HG02973 (cell line): Measurements from ENCODE around the gene NUDT8.
A peak's percentile ranks its signal among the peaks of the same experiment; 100 is the strongest.
"Not testable (repeated sequence)": the region's sequence is repeated elsewhere in the genome, so short reads cannot be mapped to it uniquely, and the experiment has no call there.

Source experiments
- ATAC-seq: cut with Tn5 transposase; IDR thresholded peaks from one replicate; pipeline ENCODE4 v1.9.1; 2021; ENCODE audit warnings: moderate library complexity; ENCODE audit not compliant: unreplicated experiment

The NUDT8 gene

DNA sequence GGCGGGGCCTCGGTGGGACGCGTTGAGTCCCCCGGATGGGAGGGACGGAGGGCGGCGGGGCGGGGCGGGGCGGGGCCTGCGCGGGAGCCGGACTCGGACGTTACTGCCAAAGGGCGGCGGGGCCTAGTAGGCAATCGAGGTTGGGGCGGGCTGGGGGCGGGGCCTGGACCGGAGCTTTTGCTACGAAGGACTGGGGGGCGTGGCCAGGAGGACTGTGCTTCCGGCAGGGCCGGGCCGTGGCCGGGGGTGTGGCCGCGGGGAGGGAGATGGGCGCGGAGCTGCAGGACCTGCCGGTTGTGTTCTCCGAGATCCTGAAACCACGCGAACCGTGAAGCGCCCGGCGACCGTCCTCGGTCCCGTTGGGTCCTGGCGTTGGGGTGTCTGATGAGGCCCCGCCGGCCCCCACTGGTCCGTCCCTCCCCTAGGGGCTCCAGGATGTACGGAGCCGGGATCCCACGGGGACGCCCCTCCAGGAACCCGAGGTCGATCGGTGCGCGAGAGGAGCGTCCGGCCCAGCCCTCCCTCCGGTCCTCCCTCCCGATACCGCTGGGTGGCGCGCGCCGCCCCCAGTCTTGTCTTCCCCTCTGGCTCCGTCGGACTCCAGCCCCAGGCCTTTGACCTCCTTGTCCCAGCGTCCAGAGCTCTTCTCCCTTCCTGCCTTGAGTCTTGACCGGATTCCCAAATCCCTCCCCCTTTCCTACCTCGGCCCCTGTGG, 648 bp upstream of the NUDT8 start:
- ATAC-seq, result peak; percentile 52

DNA sequence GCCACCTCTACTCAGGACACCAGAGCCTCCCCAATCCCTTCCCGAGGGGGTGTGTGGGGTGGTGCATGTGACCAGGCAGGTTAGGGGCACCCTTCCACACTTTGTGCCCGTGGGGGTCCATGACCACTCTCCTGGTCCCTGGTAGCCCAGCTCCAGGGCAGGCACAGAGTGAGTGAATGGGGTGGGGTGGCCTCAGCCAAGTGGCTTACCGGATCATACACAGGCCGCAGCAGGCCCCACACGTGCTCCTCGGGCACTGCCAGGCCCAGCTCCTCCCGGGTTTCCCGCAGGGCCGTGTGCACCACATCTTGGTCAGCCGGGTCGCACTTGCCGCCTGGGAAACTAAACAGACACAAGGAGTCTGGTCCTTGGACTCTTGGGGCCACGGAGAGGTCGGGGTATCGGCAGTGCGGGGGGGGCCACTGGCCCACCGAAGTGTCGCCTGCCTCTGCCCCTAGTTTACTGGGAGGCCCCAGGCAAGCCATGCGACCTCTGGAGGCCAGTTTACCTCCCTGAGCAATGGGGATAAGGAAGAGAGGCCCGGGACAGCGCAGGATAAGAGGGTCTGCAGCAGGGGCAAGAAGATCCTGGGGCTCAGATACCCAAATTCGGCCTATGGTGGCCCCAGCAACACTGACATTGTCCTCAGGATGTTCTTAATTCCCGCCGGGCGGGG, 889 bp downstream of the NUDT8 start:
- ATAC-seq, result no peak

DNA sequence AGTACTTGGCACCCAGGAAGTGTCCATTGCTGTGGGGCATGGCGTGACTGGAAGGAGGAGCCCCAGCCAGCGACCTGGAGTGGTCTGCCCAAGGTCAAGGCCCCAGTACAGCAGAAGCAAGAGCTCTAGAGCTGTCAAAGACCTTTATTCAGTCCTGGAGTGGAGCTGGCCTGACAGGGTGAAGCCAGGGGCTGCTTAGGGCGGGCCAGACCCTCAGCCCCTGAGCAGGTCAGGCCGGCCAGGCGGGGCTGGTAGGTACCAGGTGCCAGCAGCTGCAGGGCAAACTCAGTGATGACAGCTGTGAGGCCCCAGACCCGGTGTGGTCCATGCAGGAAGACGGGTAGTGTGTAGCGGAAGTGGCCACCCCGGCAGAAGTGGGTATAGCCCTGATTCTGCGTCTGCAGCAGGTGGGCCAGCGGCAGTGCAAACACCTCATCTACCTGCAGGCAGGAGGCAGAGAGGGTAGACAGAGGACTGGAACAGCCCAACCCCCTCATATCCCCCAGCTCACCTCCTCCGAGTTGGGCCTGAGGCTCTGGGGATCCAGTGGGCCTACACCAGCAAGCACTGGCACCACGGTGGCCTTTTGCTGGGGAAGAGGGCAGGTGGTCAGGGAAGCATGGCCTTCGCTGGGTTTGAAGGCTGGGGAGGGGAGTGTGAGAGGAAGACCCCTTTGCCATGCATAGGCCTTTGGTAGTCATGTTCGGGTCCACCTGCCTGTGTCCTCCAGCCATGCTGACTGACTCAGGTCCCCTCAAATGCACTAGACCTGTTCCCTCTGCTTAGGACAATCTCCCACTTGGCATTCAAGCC, 1.7 kb downstream of the NUDT8 start:
- no peak for ATAC-seq

DNA sequence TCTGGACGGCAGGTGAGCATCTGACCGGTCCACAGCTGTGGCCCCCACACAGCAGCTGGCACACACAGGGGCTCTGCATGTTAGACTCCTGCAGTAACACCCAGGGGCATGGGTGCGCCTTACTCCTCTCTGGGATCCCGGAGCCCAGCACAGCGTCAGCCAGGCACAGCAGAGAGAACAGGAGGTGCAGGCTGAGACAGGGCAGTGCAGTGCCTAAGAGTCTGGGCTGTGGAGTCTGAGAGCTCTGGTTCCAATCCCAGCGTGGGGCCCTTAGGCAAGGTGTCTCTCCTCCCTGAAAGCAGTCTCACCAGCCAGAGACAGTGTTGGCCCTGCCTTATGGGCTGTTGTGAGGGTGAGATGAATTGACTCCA, 2.3 kb downstream of the NUDT8 start:
- ATAC-seq, result no peak

DNA sequence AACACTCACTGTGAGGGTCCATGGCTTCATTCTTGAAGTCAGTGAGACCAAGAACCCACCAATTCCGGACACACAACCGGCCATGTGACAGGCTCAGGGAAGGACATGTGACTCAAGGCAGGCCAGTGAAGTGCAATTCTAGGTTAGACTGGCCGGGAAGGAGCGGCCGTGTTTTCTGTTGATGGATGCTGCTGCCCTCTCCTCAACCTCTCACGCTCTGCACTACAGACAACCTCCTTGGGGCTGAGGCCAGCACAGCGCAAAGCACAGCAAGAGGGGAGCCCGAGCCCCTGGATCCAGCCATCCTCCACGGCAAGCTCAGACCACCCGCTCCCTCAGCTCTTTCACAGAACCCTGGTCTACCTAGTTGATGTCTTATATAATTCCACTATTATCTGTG, 2.8 kb downstream of the NUDT8 start:
- no peak for ATAC-seq

DNA sequence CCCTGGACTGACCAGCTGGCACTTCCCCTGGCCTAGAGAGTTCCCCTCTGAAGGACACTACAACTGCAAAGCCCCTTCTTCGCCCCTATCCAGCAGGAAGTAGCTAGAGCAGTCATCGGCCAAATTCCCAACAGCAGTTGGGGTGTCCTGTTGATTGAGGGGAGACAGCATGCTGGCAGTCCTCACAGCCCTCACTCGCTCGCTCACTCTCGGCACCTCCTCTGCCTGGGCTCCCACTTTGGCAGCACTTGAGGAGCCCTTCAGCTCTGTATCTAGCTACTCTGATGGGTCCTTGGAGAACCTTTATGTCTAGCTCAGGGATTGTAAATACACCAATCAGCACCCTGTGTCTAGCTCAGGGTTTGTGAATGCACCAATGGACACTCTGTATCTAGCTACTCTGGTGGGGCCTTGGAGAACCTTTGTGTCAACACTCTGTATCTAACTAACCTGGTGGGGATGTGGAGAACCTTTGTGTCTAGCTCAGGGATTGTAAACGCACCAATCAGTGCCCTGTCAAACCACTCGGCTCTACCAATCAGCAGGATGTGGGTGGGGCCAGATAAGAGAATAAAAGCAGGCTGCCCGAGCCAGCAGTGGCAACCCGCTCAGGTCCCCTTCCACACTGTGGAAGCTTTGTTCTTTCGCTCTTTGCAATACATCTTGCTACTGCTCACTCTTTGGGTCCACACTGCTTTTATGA, 3.5 kb downstream of the NUDT8 start:
- ATAC-seq, result not testable (repeated sequence)

DNA sequence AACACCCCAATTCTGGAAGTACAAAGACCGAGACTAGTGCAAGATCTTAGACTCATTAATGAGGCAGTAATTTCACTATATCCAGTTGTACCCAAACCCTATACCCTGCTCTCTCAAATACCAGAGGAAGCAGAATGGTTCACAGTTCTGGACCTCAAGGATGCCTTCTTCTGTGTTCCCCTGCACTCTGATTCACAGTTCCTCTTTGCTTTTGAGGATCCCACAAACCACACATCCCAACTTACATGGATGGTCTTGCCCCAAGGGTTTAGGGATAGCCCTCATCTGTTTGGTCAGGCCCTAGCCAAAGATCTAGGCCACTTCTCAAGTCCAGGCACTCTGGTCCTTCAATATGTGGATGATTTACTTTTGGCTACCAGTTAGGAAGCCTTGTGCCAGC, 5.9 kb downstream of the NUDT8 start:
- not testable (repeated sequence) for ATAC-seq

DNA sequence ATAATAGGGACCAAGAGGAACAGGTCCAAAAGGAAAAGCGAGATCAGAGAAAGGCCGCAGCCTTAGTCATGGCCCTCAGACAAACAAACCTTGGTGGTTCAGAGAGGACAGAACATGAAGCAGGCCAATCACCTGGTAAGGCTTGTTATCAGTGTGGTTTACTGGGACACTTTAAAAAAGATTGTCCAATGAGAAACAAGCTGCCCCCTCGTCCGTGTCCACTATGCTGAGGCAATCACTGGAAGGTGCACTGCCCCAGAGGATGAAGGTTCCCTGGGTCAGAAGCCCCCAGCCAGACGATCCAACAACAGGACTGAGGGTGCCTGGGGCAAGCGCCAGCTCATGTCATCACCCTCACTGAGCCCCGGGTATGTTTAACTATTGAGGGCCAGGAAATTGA, 6.8 kb downstream of the NUDT8 start:
- ATAC-seq, result not testable (repeated sequence)

DNA sequence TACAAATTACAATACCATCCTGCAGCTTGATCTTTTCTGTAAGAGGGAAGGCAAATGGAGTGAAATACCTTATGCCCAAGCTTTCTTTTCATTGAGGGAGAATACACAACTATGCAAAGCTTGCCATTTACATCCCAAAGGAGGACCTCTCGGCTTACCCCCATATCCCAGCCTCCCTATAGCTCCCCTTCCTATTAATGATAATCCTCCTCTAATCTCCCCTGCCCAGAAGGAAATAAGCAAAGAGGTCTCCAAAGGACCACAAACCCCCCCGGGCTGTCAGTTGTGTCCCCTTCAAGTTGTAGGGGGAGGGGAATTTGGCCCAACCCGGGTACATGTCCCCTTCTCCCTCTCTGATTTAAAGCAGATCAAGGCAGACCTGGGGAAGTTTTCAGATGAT, 7.8 kb downstream of the NUDT8 start:
- not testable (repeated sequence) for ATAC-seq

DNA sequence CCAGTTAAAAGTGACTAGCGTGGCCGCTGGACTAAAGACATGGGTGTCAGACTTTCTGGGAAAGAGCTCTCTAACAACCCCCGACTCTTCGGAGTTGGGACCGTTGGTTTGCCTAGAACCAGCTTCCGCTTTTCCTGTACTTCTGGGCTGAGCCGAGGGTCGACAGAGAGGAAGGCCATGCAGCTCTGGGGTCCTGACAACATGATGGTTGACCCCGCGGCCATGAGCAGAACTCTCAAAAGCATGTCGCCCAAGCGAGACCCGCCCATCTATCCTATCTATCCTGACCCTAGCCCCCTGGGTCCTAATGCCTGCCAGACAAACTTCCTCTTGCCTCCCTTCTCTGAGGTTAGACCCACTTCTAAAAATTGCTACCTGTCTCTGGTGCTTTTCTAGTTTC, 9.1 kb downstream of the NUDT8 start:
- not testable (repeated sequence) for ATAC-seq

DNA sequence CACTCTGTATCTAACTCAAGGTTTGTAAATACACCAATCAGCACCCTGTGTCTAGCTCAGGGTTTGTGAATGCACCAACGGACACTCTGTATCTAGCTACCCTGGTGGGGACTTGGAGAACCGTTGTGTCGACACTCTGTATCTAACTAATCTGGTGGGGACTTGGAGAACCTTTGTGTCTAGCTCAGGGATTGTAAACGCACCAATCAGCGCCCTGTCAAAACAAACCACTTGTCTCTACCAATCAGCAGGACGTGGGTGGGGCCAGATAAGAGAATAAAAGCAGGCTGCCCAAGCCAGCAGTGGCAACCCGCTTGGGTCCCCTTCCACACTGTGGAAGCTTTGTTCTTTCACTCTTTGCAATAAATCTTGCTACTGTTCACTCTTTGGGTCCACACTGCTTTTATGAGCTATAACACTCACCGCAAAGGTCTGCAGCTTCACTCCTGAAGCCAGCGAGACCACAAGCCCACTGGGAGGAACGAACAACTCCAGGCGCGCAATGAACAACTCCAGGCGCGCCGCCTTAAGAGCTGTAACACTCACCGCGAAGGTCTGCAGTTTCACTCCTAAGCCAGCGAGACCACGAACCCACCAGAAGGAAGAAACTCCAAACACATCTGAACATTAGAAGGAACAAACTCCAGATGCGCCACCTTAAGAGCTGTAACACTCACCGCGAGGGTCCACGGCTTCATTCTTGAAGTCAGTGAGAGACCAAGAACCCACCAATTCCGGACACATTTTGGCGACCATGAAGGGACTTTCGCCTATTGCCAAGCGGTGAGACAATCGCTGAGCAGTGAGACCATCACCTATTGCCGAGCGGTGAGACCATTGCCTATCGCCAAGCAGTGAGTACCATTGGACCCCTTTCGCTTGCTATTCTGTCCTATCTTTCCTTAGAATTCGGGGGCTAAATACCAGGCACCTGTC, 9.8 kb downstream of the NUDT8 start:
- ATAC-seq, result not testable (repeated sequence)

DNA sequence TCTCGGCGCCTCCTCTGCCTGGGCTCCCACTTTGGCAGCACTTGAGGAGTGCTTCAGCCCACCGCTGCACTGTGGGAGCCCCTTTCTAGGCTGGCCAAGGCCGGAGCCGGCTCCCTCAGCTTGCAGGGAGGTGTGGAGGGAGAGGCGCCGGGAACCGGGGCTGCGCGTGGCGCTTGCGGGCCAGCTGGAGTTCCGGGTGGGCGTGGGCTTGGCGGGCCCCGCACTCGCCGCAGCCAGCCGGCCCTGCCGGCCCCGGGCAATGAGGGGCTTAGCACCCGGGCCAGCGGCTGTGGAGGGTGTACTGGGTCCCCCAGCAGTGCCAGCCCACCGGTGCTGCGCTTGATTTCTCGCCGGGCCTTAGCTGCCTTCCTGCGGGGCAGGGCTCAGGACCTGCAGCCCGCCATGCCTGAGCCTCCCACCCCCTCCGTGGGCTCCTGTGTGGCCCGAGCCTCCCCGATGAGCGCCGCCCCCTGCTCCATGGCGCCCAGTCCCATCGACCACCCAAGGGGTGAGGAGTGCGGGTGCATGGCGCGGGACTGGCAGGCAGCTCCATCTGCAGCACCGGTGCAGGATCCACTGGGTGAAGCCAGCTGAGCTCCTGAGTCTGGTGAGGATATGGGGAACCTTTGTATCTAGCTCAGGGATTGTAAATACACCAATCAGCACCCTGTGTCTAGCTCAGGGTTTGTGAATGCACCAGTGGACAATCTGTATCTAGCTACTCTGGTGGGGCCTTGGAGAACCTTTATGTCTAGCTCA, 10.7 kb downstream of the NUDT8 start:
- ATAC-seq, result not testable (repeated sequence)

DNA sequence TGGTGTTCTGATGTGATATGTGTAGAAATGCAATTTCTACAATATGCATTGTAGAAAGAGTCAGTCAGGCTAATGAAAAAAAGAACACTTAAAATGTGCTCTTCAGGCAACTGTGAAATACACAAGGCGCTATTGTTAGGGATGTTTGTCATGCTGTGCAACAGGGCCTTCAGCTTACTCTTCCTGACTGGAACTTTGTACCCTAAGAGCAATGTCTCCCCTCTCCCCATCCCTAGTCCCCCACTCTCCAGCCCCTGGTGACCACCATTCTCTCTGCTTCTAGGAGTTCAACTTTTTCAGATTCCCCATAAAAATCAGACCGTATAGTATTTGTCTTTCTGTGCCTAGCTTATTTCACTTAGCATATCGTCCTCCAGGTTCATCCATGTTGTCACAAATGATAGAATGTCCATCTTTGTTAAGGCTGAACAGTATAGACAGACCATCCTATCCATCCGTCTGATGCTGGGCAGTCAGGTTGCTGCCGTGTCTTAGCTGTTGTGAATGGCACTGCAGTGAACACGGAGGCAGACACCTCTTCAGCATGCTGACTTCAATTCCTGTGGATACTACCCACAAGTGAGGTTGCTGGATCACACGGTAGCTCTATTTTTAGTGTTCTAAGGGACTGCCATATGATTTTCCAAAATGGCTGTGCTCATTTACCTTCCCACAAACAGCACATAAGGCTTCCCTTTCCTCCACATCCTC, 12.3 kb downstream of the NUDT8 start:
- no peak for ATAC-seq

DNA sequence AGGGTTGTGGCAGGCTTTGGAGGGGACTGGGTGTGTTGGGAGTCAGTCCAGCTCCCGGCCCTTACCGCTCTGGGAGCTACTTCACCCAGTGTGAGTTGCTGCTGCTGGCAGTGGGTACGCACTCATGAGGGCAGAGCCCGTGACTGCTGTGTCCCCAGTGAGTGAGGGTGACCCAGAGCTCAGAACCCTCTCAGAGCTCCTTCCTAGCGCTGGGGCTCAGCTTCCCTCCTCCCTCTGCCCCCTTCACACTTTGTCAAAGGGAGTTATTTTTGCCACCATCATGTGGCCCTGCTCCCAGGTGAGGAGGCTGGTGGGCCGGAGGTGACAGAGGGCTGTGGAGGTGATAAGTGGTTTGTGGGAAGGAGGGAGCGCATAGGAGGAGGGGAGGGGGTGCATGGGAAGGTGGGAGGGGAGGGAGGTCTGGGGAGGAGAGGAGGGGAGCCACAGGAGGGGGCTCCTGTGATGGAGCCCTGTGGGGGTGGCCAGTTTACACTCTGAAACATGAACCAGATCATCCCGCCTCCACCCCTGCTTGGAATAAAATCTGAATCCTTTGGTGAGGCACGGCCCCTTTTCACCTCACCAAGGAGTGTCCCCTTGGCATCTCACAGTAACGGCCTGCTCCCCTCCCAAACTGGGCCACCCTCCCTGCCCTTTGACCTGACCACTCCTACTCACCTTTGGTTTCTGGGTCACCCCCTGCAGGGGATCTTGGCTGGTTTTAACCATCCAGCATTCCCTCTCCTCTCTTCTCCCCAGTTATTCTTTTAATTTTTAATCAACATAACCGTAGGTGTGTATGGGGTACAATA, 13.1 kb downstream of the NUDT8 start:
- no peak for ATAC-seq

DNA sequence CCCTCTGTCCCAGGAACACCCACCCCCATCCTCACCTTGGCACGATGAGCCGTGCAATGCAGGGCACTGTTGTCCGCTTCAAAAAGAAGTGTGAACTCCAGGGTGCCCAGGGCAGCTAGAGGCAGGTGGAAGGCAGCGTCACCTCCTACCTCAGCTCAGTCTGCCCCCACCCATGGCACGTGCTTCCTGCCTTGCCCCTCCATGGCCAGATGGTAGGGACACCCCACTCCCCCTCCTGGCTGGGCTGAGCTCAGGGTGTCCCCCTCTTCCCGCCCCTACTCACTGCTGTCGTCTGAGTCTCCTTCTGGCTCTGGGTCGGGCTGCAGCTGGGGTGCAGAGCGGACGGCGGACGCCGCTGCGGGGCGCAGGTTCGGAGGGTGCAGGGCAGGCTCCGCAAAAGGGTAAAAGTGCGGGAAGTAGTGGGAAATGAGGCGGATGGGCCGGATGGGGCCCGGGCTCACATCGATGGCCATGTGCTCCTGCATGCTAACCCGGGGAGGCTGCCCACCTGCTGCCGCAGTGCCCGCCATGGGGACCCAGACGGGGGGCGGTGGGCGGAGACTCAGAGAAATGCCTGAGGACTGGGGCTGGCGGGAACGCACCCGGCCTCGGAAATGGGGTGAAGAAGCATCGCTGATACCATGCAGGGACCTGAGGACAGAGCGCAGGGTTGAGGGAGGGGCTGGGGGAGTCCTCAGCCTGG, 13.9 kb downstream of the NUDT8 start:
- no peak for ATAC-seq

DNA sequence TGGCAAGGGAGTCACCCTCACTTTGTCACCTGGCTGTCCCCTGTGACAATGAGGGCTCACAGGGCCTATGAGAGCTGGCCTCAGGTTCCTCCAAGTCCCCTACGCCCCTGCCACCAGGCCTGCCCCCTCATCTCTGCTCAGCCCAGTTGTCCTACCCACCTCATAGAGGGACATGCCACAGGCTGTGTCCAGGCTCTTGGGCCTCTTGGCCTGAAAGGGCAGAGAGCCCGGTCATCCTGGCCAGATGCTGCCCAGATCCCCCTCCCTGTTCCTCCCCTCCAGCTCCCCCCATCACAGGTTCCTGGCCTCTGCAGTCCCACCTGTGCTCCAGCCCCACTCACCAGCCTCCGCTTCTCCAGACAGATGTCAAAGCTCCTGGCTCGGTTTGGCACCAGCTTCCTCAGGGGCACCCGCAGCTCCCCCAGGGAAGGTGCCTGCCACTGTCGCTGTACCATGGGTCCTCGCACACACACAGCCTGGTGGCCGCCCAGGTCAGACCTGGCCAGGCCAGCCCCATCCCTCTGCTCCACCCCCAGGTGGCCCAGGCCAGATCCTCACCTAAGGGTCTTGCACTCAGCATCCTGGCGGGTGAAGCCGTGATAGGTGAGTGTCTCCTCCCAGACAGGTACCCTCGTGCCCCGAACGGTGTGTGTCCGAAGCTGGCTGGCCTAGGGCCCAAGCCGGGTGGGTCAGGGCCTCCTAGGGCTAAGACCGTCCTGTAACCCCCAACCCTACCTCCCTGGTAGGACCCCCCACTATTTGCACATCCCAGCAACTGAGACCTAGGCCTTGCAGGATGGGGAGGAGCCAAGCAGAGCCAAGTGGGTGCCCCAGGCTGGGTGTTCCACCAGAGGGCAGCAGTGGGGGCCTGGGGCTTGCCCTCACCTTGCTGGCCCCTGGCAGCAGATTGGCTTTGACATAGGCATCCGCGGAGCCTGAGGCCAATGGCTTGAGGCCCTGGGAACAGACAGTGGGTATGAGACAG, 14.7 kb downstream of the NUDT8 start:
- no peak for ATAC-seq
